ENCODE data around the gene FANCE.

The FANCE gene, protein sequence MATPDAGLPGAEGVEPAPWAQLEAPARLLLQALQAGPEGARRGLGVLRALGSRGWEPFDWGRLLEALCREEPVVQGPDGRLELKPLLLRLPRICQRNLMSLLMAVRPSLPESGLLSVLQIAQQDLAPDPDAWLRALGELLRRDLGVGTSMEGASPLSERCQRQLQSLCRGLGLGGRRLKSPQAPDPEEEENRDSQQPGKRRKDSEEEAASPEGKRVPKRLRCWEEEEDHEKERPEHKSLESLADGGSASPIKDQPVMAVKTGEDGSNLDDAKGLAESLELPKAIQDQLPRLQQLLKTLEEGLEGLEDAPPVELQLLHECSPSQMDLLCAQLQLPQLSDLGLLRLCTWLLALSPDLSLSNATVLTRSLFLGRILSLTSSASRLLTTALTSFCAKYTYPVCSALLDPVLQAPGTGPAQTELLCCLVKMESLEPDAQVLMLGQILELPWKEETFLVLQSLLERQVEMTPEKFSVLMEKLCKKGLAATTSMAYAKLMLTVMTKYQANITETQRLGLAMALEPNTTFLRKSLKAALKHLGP

DNA sequence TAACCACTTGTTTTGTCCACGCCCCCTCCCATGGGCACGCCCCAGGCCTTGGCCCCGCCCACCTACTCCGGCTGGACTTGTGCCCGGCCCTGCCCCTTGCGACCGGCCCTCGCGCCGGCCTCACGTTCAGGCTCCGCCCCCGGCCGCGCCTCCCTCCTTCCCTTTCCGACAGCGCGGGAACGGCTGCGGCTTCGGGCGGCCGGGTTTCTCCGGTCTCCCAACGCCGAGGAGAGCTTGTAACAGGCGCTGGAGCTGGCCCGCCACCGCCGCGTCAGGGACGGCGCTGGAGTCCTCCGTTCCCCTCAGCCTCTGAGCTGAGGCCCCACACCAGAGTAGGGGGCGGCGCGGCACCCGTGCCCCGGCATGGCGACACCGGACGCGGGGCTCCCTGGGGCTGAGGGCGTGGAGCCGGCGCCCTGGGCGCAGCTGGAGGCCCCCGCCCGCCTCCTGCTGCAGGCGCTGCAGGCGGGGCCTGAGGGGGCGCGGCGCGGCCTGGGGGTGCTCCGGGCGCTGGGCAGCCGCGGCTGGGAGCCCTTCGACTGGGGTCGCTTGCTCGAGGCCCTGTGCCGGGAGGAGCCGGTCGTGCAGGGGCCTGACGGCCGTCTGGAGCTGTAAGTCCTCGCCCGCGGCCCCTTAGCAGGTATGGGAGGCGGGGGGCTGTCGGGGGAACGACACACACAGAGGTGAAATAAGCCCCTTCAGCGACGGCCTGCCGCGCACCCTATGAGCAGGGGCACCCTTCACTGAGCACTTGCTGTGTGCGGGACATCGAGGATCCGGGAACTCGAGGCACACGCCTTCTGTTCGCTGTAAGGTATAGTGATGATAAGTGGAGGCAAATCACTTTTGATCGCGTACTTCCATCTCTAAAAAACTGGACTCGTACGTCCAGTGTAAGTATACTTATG is at the start of gene FANCE:
FANCE (plus strand) TSS at position 156 of the 908 bp plus-strand sequence; CDS start at position 364, 208 bp downstream.
- peaks cover 32% of the 10 kb centered on the region for H3K36me3 ChIP-seq (ENCODE audit: low read depth)
- ATAC-seq (ENCODE audit: low read depth) (peak; percentile 69), DNase-seq (ENCODE audit: low spot score) (peak; percentile 92)
- peak within 1 kb of the TSS; percentile 54 for H3K4me3 ChIP-seq (ENCODE audit: severe bottlenecking)
- H3K4me1 ChIP-seq (ENCODE audit: insufficient read depth, poor library complexity, severe bottlenecking), result peaks cover 13% of the 10 kb centered on the region
- H3K27me3 ChIP-seq (ENCODE audit: insufficient read depth, poor library complexity, severe bottlenecking), result no peaks in the 10 kb centered on the region
- peak within 1 kb of the TSS; percentile 47 for H3K27ac ChIP-seq (ENCODE audit: poor library complexity, severe bottlenecking)
- no peak for TF ChIP-seq CTCF (IDR thresholded peaks at IDR 0.05; ENCODE audit: poor library complexity, severe bottlenecking)
- H3K9me3 ChIP-seq (ENCODE audit: severe bottlenecking), result no peaks in the 10 kb centered on the region

GRCh38 chr6:35402856-35403191 is 49.3 kb upstream of the FANCE start:
- no peak for DNase-seq (ENCODE audit: low spot score)
- Histone ChIP-seq H3K4me3 (ENCODE audit: severe bottlenecking) (no peak overlapping the region), H3K36me3 (ENCODE audit: low read depth) (peaks cover 39% of the 10 kb centered on the region), H3K27me3 (ENCODE audit: insufficient read depth, poor library complexity, severe bottlenecking) (no peaks in the 10 kb centered on the region), H3K4me1 (ENCODE audit: insufficient read depth, poor library complexity, severe bottlenecking) (peaks cover 28% of the 10 kb centered on the region), H3K9me3 (ENCODE audit: severe bottlenecking) (no peaks in the 10 kb centered on the region), H3K27ac (ENCODE audit: poor library complexity, severe bottlenecking) (peak overlapping the region; percentile 99)
- TF ChIP-seq CTCF (IDR thresholded peaks at IDR 0.05; ENCODE audit: poor library complexity, severe bottlenecking), result no peak
- ATAC-seq (ENCODE audit: low read depth), result no peak

GRCh38 chr6:35403544-35404442 is 48.3 kb upstream of the FANCE start:
- no peak for ATAC-seq (ENCODE audit: low read depth)
- Histone ChIP-seq H3K27ac (ENCODE audit: poor library complexity, severe bottlenecking) (no peak overlapping the region), H3K4me1 (ENCODE audit: insufficient read depth, poor library complexity, severe bottlenecking) (peaks cover 28% of the 10 kb centered on the region), H3K4me3 (ENCODE audit: severe bottlenecking) (no peak overlapping the region), H3K36me3 (ENCODE audit: low read depth) (peaks cover 39% of the 10 kb centered on the region), H3K9me3 (ENCODE audit: severe bottlenecking) (no peaks in the 10 kb centered on the region), H3K27me3 (ENCODE audit: insufficient read depth, poor library complexity, severe bottlenecking) (no peaks in the 10 kb centered on the region)
- DNase-seq (ENCODE audit: low spot score), result no peak
- TF ChIP-seq CTCF (IDR thresholded peaks at IDR 0.05; ENCODE audit: poor library complexity, severe bottlenecking), result no peak

DNA sequence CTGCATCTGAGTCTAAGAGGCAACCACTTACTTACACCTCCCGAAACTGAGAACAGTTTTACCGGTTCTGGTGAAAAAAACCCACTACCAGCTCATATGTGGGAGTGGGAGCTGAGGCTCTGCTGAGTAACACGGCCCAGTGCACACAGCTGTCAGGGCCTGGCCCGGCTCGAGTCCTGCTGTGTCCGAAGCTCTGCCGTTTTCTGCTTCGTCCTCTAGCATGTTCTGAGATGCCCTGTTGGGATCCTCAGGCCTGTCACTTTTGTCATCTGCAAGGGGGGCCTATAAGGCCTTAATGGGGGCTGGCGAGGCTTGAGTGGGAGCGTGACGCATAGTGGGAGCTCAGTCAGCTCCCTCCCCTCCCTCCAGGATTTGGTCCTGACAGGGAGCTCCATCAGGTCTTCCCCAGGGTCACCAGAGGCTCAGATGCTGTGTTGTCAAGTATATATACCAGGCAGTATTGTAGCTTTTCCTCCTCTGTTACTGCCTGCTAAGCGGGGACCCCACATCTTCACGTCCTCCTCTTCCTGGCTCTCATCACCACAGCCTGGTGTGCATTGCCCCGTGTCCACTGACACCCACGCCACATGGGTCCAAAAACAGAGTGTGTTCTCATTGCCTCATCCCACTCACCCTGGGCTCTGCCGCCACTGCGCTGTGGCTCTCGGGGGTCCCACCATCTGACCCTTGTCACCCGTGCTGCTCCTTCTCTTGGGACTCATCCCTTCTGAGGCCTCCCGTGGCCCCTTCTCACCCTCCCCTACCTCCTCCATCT is 45.2 kb upstream of the FANCE start:
- TF ChIP-seq CTCF (IDR thresholded peaks at IDR 0.05; ENCODE audit: poor library complexity, severe bottlenecking), result no peak
- Histone ChIP-seq H3K4me3 (ENCODE audit: severe bottlenecking) (no peak overlapping the region), H3K27ac (ENCODE audit: poor library complexity, severe bottlenecking) (no peak overlapping the region)

More for the DNA sequence above, 45.2 kb upstream of the FANCE start:
- peaks cover 11% of the 10 kb centered on the region for H3K4me1 ChIP-seq (ENCODE audit: insufficient read depth, poor library complexity, severe bottlenecking)
- DNase-seq (ENCODE audit: low spot score), result no peak
- H3K9me3 ChIP-seq (ENCODE audit: severe bottlenecking), result no peaks in the 10 kb centered on the region
- no peak for ATAC-seq (ENCODE audit: low read depth)
- peaks cover 49% of the 10 kb centered on the region for H3K36me3 ChIP-seq (ENCODE audit: low read depth)
- no peaks in the 10 kb centered on the region for H3K27me3 ChIP-seq (ENCODE audit: insufficient read depth, poor library complexity, severe bottlenecking)
